WTC11 (cell line): ENCODE data around the gene TC2N. TPM values are rescaled to one million over a fixed set of nuclear protein-coding genes. Genes with fewer than 3 reads are reported as not detected.

Experiments used
- ATAC-seq: fragments of 200-7000 bp; cut with Tn5 transposase; 2 replicates; pipeline ENCODE4 v1.10.0; 2021; ENCODE audit warnings: mild to moderate bottlenecking, moderate library complexity
- CTCF ChIA-PET: fragments of 300-600 bp; sonication (Branson Sonifier 250); formaldehyde crosslinking; loops from one replicate; lab custom pipeline; 2021; ENCODE audit warnings: antibody characterized with exemption; lab: Charles Lee
- POLR2A ChIA-PET: fragments of 350-600 bp; sonication (Branson Sonifier 250); formaldehyde crosslinking; loops from one replicate; lab custom pipeline; 2021; ENCODE audit warnings: antibody characterized with exemption; lab: Charles Lee
- DNase-seq: peaks from one replicate; pipeline ENCODE4 v3.0.0; 2021; ENCODE audit warnings: low spot score
- H3K27ac Mint-ChIP-seq: 2 replicates; pipeline ENCODE4 v1.8.0; 2021; ENCODE audit warnings: mixed read lengths
- H3K27me3 Mint-ChIP-seq: 2 replicates; pipeline ENCODE4 v1.8.0; 2021; ENCODE audit warnings: low read depth, mild to moderate bottlenecking, moderate library complexity, mixed read lengths
- H3K36me3 Mint-ChIP-seq: 2 replicates; pipeline ENCODE4 v1.8.0; 2021; ENCODE audit warnings: mixed read lengths
- H3K4me1 Mint-ChIP-seq: 2 replicates; pipeline ENCODE4 v1.8.0; 2022; ENCODE audit warnings: mixed read lengths
- H3K4me3 Mint-ChIP-seq: 2 replicates; pipeline ENCODE4 v1.8.0; 2021; ENCODE audit warnings: mild to moderate bottlenecking, moderate library complexity, mixed read lengths
- H3K9me3 Mint-ChIP-seq: 2 replicates; pipeline ENCODE4 v1.8.0; 2021; ENCODE audit warnings: mixed read lengths
- ELF4 ChIP-seq: sonication (generic); formaldehyde crosslinking; IDR thresholded peaks from 2 replicates; pipeline ENCODE4 v1.8.1; 2022; ENCODE audit warnings: low read depth, mild to moderate bottlenecking, moderate library complexity, missing genetic modification reagents
- EMX1 ChIP-seq: fragments of 250-450 bp; sonication (Bioruptor Pico); IDR thresholded peaks from 2 replicates; pipeline ENCODE4 v1.8.0; 2021; ENCODE audit warnings: mild to moderate bottlenecking
- ESRRA ChIP-seq: sonication (generic); formaldehyde crosslinking; IDR thresholded peaks from 2 replicates; pipeline ENCODE4 v1.8.1; 2022; ENCODE audit warnings: mild to moderate bottlenecking, missing genetic modification reagents, borderline replicate concordance
- ETV6 ChIP-seq: sonication (generic); formaldehyde crosslinking; IDR thresholded peaks from 2 replicates; pipeline ENCODE4 v1.8.1; 2022; ENCODE audit warnings: mild to moderate bottlenecking, missing genetic modification reagents
- FOXJ3 ChIP-seq: sonication (generic); formaldehyde crosslinking; IDR thresholded peaks from 2 replicates; pipeline ENCODE4 v1.9.0; 2021; ENCODE audit warnings: missing genetic modification reagents, mild to moderate bottlenecking, borderline replicate concordance
- FOXK1 ChIP-seq: sonication (generic); formaldehyde crosslinking; IDR thresholded peaks from 2 replicates; pipeline ENCODE4 v1.8.0; 2022; ENCODE audit warnings: mild to moderate bottlenecking, moderate library complexity, missing genetic modification reagents
- GABPB1 ChIP-seq: sonication (generic); formaldehyde crosslinking; IDR thresholded peaks from 2 replicates; pipeline ENCODE4 v1.8.1; 2023; ENCODE audit warnings: mild to moderate bottlenecking, missing genetic modification reagents
- HMGXB4 ChIP-seq: sonication (generic); formaldehyde crosslinking; IDR thresholded peaks from 2 replicates; pipeline ENCODE4 v1.8.1; 2023; ENCODE audit warnings: mild to moderate bottlenecking, moderate library complexity, missing genetic modification reagents
- NFYB ChIP-seq: sonication (generic); formaldehyde crosslinking; conservative IDR thresholded peaks from 2 replicates; pipeline ENCODE4 v1.8.0; 2022; ENCODE audit warnings: low read depth, missing genetic modification reagents
- NR2C2 ChIP-seq: sonication (generic); formaldehyde crosslinking; IDR thresholded peaks from 2 replicates; pipeline ENCODE4 v1.8.0; 2022; ENCODE audit warnings: mild to moderate bottlenecking, missing genetic modification reagents
- NR3C1 ChIP-seq: sonication (generic); formaldehyde crosslinking; conservative IDR thresholded peaks from 2 replicates; pipeline ENCODE4 v1.8.1; 2023; ENCODE audit warnings: low read depth, mild to moderate bottlenecking, missing genetic modification reagents
- PRRX2 ChIP-seq: fragments of 250-450 bp; sonication (Bioruptor Pico); IDR thresholded peaks from 2 replicates; pipeline ENCODE4 v1.8.0; 2021; ENCODE audit warnings: mild to moderate bottlenecking
- RELA ChIP-seq: sonication (generic); formaldehyde crosslinking; IDR thresholded peaks from 2 replicates; pipeline ENCODE4 v1.8.1; 2022; ENCODE audit warnings: missing genetic modification reagents, mild to moderate bottlenecking, borderline replicate concordance
- SP1 ChIP-seq: sonication (generic); formaldehyde crosslinking; conservative IDR thresholded peaks from 2 replicates; pipeline ENCODE4 v1.8.1; 2022; ENCODE audit warnings: missing genetic modification reagents
- ZBTB21 ChIP-seq: sonication (generic); formaldehyde crosslinking; IDR thresholded peaks from 2 replicates; pipeline ENCODE4 v1.8.1; 2023; ENCODE audit warnings: mild to moderate bottlenecking, missing genetic modification reagents, borderline replicate concordance
- ZNF219 ChIP-seq: sonication (generic); formaldehyde crosslinking; IDR thresholded peaks from 2 replicates; pipeline ENCODE4 v1.8.0; 2023; ENCODE audit warnings: missing genetic modification reagents, mild to moderate bottlenecking, borderline replicate concordance
- ZSCAN18 ChIP-seq: fragments of 250-450 bp; sonication (Bioruptor Pico); IDR thresholded peaks from 2 replicates; pipeline ENCODE4 v2.1.2; 2022; ENCODE audit warnings: mild to moderate bottlenecking, moderate library complexity
- total RNA-seq: library from RNA; stranded (reverse); gene quantifications from 3 replicates; pipeline ENCODE4 v1.2.3, GENCODE V29; 2021
- TF ChIP-seq, protein P1 (sequence below): sonication (generic); formaldehyde crosslinking; IDR thresholded peaks from 2 replicates; pipeline ENCODE4 v1.8.1; 2023; ENCODE audit warnings: mild to moderate bottlenecking, missing genetic modification reagents, moderate library complexity
- TF ChIP-seq, protein P2 (sequence below): fragments of 250-450 bp; sonication (Bioruptor Pico); IDR thresholded peaks from 2 replicates; pipeline ENCODE4 v1.9.0; 2021; ENCODE audit warnings: mild to moderate bottlenecking

Gene TC2N
- total RNA-seq, 1 experiment from 2014 or later, result 33.0 TPM

- CTCF ChIA-PET, result interaction anchor here (1.2 to 1.8 kb wide), 2 partner anchors 37 kb away, joined by 4 to 5 read pairs; no protein-coding TSS in a partner anchor
- Mint-ChIP-seq H3K36me3 (no peaks in the 10 kb centered on the region), H3K27me3 (no peaks in the 10 kb centered on the region), H3K27ac (no peak overlapping the region), H3K4me3 (no peak overlapping the region), H3K4me1 (peaks cover 31% of the 10 kb centered on the region), H3K9me3 (peaks cover 2% of the 10 kb centered on the region)
- POLR2A ChIA-PET, result no interaction called here
- ATAC-seq, result no peak
- no peak for DNase-seq
- TF ChIP-seq ETV6, result no peak
- TF ChIP-seq SP1 (CRISPR knock-in tag), result no peak
- TF ChIP-seq RELA (CRISPR knock-in tag), result no peak
Measured at GRCh38 chr14:91873471-91874415, 6.4 kb upstream of the TC2N start.

- POLR2A ChIA-PET, result no interaction called here
- H3K4me3 Mint-ChIP-seq, result no peak overlapping the region
- ATAC-seq, result peak; percentile 61; the same call in 1 of the 2 replicates
- H3K27me3 Mint-ChIP-seq, result no peaks in the 10 kb centered on the region
- peaks cover 31% of the 10 kb centered on the region for H3K4me1 Mint-ChIP-seq
- no peak overlapping the region for H3K27ac Mint-ChIP-seq
- TF ChIP-seq FOXK1 (no peak), NFYB (CRISPR knock-in tag) (no peak), ELF4 (no peak), NR2C2 (CRISPR knock-in tag) (no peak), ZBTB21 (no peak), FOXJ3 (CRISPR knock-in tag) (no peak), GABPB1 (CRISPR knock-in tag) (no peak), PRRX2 (no peak), ZNF219 (CRISPR knock-in tag) (no peak)
- TF ChIP-seq, protein P1, sequence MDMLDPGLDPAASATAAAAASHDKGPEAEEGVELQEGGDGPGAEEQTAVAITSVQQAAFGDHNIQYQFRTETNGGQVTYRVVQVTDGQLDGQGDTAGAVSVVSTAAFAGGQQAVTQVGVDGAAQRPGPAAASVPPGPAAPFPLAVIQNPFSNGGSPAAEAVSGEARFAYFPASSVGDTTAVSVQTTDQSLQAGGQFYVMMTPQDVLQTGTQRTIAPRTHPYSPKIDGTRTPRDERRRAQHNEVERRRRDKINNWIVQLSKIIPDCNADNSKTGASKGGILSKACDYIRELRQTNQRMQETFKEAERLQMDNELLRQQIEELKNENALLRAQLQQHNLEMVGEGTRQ (CRISPR knock-in tag), result no peak
- peaks cover 12% of the 10 kb centered on the region for H3K9me3 Mint-ChIP-seq
- no peaks in the 10 kb centered on the region for H3K36me3 Mint-ChIP-seq
- CTCF ChIA-PET, result interaction anchor here (0.5 to 1.2 kb wide), 2 partner anchors 8 to 38 kb away, joined by 3 to 4 read pairs; no protein-coding TSS in a partner anchor
- DNase-seq, result no peak
Measured at GRCh38 chr14:91872517-91873470, 5.5 kb upstream of the TC2N start.

- H3K36me3 Mint-ChIP-seq, result no peaks in the 10 kb centered on the region
- DNase-seq, result no peak
- ATAC-seq, result no peak
- ChIA-PET CTCF (interaction anchor here (0.5 to 1.2 kb wide), 2 partner anchors 9 to 39 kb away, joined by 3 to 4 read pairs; no protein-coding TSS in a partner anchor), POLR2A (no interaction called here)
- H3K9me3 Mint-ChIP-seq, result peaks cover 18% of the 10 kb centered on the region
- H3K27ac Mint-ChIP-seq, result no peak overlapping the region
- H3K4me1 Mint-ChIP-seq, result peaks cover 31% of the 10 kb centered on the region
- 0 out of 2 replicates have a peak, but pooled peaks cover 4% of the 10 kb centered on the region for H3K27me3 Mint-ChIP-seq
- H3K4me3 Mint-ChIP-seq, result no peak overlapping the region
- TF ChIP-seq EMX1 (CRISPR knock-in tag) (no peak), HMGXB4 (CRISPR knock-in tag) (no peak), ZSCAN18 (no peak), ESRRA (CRISPR knock-in tag) (no peak), FOXK1 (no peak), NR3C1 (CRISPR knock-in tag) (no peak)
- TF ChIP-seq, protein P2, sequence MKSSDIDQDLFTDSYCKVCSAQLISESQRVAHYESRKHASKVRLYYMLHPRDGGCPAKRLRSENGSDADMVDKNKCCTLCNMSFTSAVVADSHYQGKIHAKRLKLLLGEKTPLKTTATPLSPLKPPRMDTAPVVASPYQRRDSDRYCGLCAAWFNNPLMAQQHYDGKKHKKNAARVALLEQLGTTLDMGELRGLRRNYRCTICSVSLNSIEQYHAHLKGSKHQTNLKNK (CRISPR knock-in tag), result no peak
- TF ChIP-seq, protein P1 (CRISPR knock-in tag), result no peak
Measured at GRCh38 chr14:91872011-91872501, 4.7 kb upstream of the TC2N start.
